ENCODE measurements around the gene HSD17B8. TPM values are rescaled to one million over a fixed set of nuclear protein-coding genes. Genes with fewer than 3 reads are reported as not detected.
A peak's percentile ranks its signal among the peaks of the same experiment; 100 is the strongest.

HSD17B8 gene
- total RNA-seq, 2 experiments from 2014 or later = 31.1 to 32.6 TPM

GRCh38 chr6:33250731-33251130 lies 46.3 kb downstream of the HSD17B8 start:
- DNase-seq = no peak
- H3K4me3 Mint-ChIP-seq = peak overlapping the region; percentile 90
- H3K27ac Mint-ChIP-seq = peak overlapping the region; percentile 32
- H3K4me1 Mint-ChIP-seq = peaks cover 35% of the 10 kb centered on the region
- peaks cover 23% of the 10 kb centered on the region for H3K36me3 Mint-ChIP-seq
- H3K27me3 Mint-ChIP-seq = no peaks in the 10 kb centered on the region
- no peaks in the 10 kb centered on the region for H3K9me3 Mint-ChIP-seq

GRCh38 chr6:33251395-33252012 lies 47.0 kb downstream of the HSD17B8 start:
- H3K4me3 Mint-ChIP-seq = no peak overlapping the region
- H3K4me1 Mint-ChIP-seq = peaks cover 35% of the 10 kb centered on the region
- H3K9me3 Mint-ChIP-seq = no peaks in the 10 kb centered on the region
- peaks cover 23% of the 10 kb centered on the region for H3K36me3 Mint-ChIP-seq
- peak overlapping the region; percentile 32 for H3K27ac Mint-ChIP-seq
- no peaks in the 10 kb centered on the region for H3K27me3 Mint-ChIP-seq
- DNase-seq = no peak

DNA sequence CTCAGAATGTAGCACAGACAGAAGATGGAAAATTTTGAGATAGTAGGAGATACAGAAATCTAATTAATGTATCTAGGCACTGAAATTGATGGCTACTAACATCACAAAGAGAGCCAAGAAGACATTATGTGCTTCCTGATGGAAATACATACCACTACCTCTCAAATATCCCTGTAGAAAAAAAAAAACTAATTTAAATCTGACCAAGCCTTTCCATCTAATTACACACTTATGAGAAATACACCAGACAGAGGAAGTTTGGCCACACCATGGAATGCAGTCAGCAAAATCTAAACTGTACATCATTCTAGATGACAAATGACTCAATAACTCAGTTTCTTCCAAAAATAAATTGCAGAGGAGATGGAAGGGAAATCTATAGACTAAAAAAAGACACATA lies 48.3 kb downstream of the HSD17B8 start:
- peaks cover 24% of the 10 kb centered on the region for H3K36me3 Mint-ChIP-seq

DNA sequence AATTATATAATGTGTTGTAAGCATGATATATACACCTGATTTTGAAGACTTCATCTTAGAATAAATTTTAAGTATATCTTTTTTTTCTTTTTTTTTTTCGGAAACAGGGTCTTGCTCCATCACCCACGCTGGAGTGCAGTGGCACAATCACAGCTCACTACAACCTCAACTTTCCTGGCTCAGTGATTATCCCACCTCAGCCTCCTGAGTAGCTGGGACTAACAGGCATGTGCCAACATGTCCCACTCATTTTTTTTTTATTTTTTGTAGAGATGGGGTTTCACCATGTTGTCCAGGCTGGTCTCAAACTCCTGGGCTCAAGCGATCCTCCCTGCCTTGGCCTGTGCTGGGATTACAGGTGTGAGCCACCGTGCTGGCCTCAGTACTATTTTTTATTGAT lies 50.1 kb downstream of the HSD17B8 start:
- no peak for DNase-seq
- Mint-ChIP-seq H3K27me3 (no peaks in the 10 kb centered on the region), H3K4me3 (no peak overlapping the region), H3K9me3 (no peaks in the 10 kb centered on the region), H3K27ac (no peak overlapping the region), H3K36me3 (peaks cover 26% of the 10 kb centered on the region), H3K4me1 (peaks cover 25% of the 10 kb centered on the region)

More for the DNA sequence above, 48.3 kb downstream of the HSD17B8 start:
- DNase-seq = no peak
- Mint-ChIP-seq H3K27ac (peak overlapping the region; percentile 10), H3K4me1 (peaks cover 35% of the 10 kb centered on the region), H3K27me3 (no peaks in the 10 kb centered on the region), H3K9me3 (no peaks in the 10 kb centered on the region), H3K4me3 (no peak overlapping the region)

Other genes with a start within 250 kb of the HSD17B8 start
- gene BRD2, start 236.1 kb upstream of the HSD17B8 start, total RNA-seq = 100 to 1,000 TPM; 298 to 335 TPM
- 1 to 10 TPM; 9.8 to 9.9 TPM for gene HLA-DOA, start 195.1 kb upstream of the HSD17B8 start, total RNA-seq
- gene HLA-DPA1, start 131.0 kb upstream of the HSD17B8 start, total RNA-seq = 10 to 100 TPM; 14.7 to 16.3 TPM
- gene HLA-DPB1, start 128.7 kb upstream of the HSD17B8 start, total RNA-seq = 1 to 10 TPM; 8.2 to 9.3 TPM
- gene COL11A2, start 12.2 kb upstream of the HSD17B8 start, total RNA-seq = 1 to 10 TPM; 1.0 to 1.1 TPM
- gene RXRB, start 4.0 kb upstream of the HSD17B8 start, total RNA-seq = 10 to 100 TPM; 40.4 to 42.1 TPM
- gene SLC39A7, start 3.8 kb upstream of the HSD17B8 start, total RNA-seq = 10 to 100 TPM; 51.0 to 55.6 TPM
- 10 to 100 TPM; 35.3 to 35.8 TPM for gene RING1, start 3.8 kb downstream of the HSD17B8 start, total RNA-seq
- gene VPS52, start 67.2 kb downstream of the HSD17B8 start, total RNA-seq = 10 to 100 TPM; 43.4 to 44.6 TPM
- 1,000 to 10,000 TPM; 3,940 to 3,999 TPM for gene RPS18, start 67.4 kb downstream of the HSD17B8 start, total RNA-seq
- 1 to 10 TPM; 1.8 to 2.1 TPM for gene B3GALT4, start 72.5 kb downstream of the HSD17B8 start, total RNA-seq
- 100 to 1,000 TPM; 105 to 107 TPM for gene WDR46, start 84.6 kb downstream of the HSD17B8 start, total RNA-seq
- 100 to 1,000 TPM; 106 to 107 TPM for gene PFDN6, start 84.9 kb downstream of the HSD17B8 start, total RNA-seq
- 10 to 100 TPM; 15.0 to 17.7 TPM for gene RGL2, start 94.3 kb downstream of the HSD17B8 start, total RNA-seq
- gene TAPBP, start 109.4 kb downstream of the HSD17B8 start, total RNA-seq = 100 to 1,000 TPM; 201 to 204 TPM
- gene ZBTB22, start 113.1 kb downstream of the HSD17B8 start, total RNA-seq = 1 to 10 TPM; 4.5 to 4.6 TPM
- 10 to 100 TPM; 84.8 to 94.3 TPM for gene DAXX, start 118.3 kb downstream of the HSD17B8 start, total RNA-seq
- 10 to 100 TPM; 74.1 to 76.9 TPM for gene KIFC1, start 187.2 kb downstream of the HSD17B8 start, total RNA-seq
- gene PHF1, start 206.4 kb downstream of the HSD17B8 start, total RNA-seq = 10 to 100 TPM; 23.5 to 26.0 TPM
- 100 to 1,000 TPM; 125 to 126 TPM for gene CUTA, start 213.5 kb downstream of the HSD17B8 start, total RNA-seq
- 10 to 100 TPM; 26.4 to 29.3 TPM for gene SYNGAP1, start 215.4 kb downstream of the HSD17B8 start, total RNA-seq
- gene ZBTB9, start 249.9 kb downstream of the HSD17B8 start, total RNA-seq = 10 to 100 TPM; 11.3 to 11.7 TPM